HUES64 (cell line): Measurements from ENCODE around the gene POTEM.
"Not testable (repeated sequence)": the region's sequence is repeated elsewhere in the genome, so short reads cannot be mapped to it uniquely, and the experiment has no call there.

Source experiments
- H3K27ac ChIP-seq: 2 replicates; pipeline ENCODE4 v1.7.0; 2013; ENCODE audit warnings: low read depth, low read length, inconsistent platforms
- H3K27me3 ChIP-seq: 2 replicates; pipeline ENCODE4 v1.6.1; 2013; ENCODE audit warnings: mild to moderate bottlenecking, low read length; ENCODE audit not compliant: insufficient read depth
- H3K36me3 ChIP-seq: 2 replicates; pipeline ENCODE4 v1.6.1; 2013; ENCODE audit warnings: mild to moderate bottlenecking, low read length; ENCODE audit not compliant: insufficient read depth
- H3K4me1 ChIP-seq: 2 replicates; pipeline ENCODE4 v1.6.1; 2013; ENCODE audit warnings: mild to moderate bottlenecking, low read length, moderate library complexity; ENCODE audit not compliant: insufficient read depth
- H3K4me3 ChIP-seq: 2 replicates; pipeline ENCODE4 v1.5.1; 2013; ENCODE audit warnings: mild to moderate bottlenecking, low read length, moderate library complexity
- H3K9ac ChIP-seq: 2 replicates; pipeline ENCODE4 v1.6.1; 2013; ENCODE audit warnings: mild to moderate bottlenecking, low read depth, low read length
- H3K9me3 ChIP-seq: 2 replicates; pipeline ENCODE4 v1.6.1; 2013; ENCODE audit warnings: low read depth, low read length; ENCODE audit not compliant: insufficient read depth
- WGBS: fragments of 150-250, 120-280 bp; methylation state at CpG from one replicate; pipeline ENCODE4 v1.1.7; 2013; ENCODE audit warnings: missing lambda C conversion rate; 5-methylcytosine and 5-hydroxymethylcytosine counted together

The POTEM gene

GRCh38 chr14:19038785-19039184, 71.6 kb downstream of the POTEM start:
- H3K4me1 ChIP-seq, H3K4me3 ChIP-seq, H3K9me3 ChIP-seq, H3K9ac ChIP-seq, H3K36me3 ChIP-seq, H3K27me3 ChIP-seq, H3K27ac ChIP-seq: not testable (repeated sequence)
- no CpG with 5 or more reads among the region's 15 CpGs for WGBS

GRCh38 chr14:19043384-19043783, 76.2 kb downstream of the POTEM start:
- H3K27ac ChIP-seq, H3K9ac ChIP-seq, H3K36me3 ChIP-seq, H3K9me3 ChIP-seq, H3K27me3 ChIP-seq, H3K4me3 ChIP-seq, H3K4me1 ChIP-seq: not testable (repeated sequence)
- 68% methylated on average over 1 of the region's 2 CpGs for WGBS
